HepG2 (cell line): ENCODE data around the gene CCDC195.

Source experiments
- CTCF ChIP-seq: sonication (generic); formaldehyde crosslinking; IDR thresholded peaks from 2 replicates; pipeline ENCODE4 v1.5.0; 2020; ENCODE audit warnings: mild to moderate bottlenecking, missing genetic modification reagents, moderate library complexity
- PRPF4 ChIP-seq: fragments of 200-400 bp; formaldehyde crosslinking; IDR thresholded peaks from 2 replicates; pipeline ENCODE4 v1.6.1; 2016; ENCODE audit warnings: low read length, low read depth; ENCODE audit not compliant: poor library complexity, severe bottlenecking
- SIX4 ChIP-seq: sonication (generic); formaldehyde crosslinking; IDR thresholded peaks from 2 replicates; pipeline ENCODE4 v1.4.0; 2020; ENCODE audit warnings: missing genetic modification reagents

DNA sequence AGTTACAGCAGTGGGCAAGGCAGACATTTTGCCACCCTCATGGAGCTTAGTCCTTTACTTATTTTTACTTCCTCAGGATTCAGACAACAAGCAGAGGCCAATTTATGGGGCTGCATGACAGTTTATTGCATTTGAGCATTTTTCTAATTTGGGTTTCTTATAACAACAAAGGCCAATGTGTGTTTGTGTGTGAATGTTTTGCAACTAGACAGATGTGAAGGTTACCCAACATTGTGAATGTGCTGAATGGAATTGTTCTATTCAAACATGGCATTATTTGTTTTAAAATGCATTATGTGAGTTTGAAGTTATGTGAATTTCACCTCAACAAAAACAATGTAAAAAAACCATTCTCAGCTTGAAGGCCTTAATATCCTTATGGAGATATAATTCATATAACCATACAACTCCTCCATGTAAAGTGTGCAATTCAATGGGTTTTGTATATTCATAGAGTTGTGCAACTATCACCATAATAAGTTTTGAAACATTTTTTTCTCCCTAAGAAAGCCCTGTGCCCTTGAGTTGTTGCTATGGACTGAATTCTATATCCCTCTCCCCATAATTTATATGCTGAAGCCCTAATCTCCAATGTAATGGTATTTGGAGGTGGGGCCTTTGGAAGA, 57.3 kb downstream of the CCDC195 start:
- TF ChIP-seq CTCF (CRISPR knock-in tag) (no peak), SIX4 (CRISPR knock-in tag) (no peak), PRPF4 (no peak)
